ENCODE data around the gene VSX1.
A peak's percentile ranks its signal among the peaks of the same experiment; 100 is the strongest.

The VSX1 gene

GRCh38 chr20:25065625-25066338, 16.2 kb downstream of the VSX1 start:
- DNase-seq = peak in 1 of 2 experiments; percentile 38

- no peak for DNase-seq
Measured at GRCh38 chr20:25065072-25065624, 16.8 kb downstream of the VSX1 start.

- DNase-seq = no peak
Measured at GRCh38 chr20:25064561-25065071, 17.3 kb downstream of the VSX1 start.

GRCh38 chr20:25063981-25064380, 18.0 kb downstream of the VSX1 start:
- no peak for DNase-seq

GRCh38 chr20:25063546-25063945, 18.4 kb downstream of the VSX1 start:
- DNase-seq = no peak

- no peak for DNase-seq
Measured at GRCh38 chr20:25062841-25063240, 19.1 kb downstream of the VSX1 start.

GRCh38 chr20:25061821-25062530, 20.0 kb downstream of the VSX1 start:
- DNase-seq = no peak

GRCh38 chr20:25061103-25061799, 20.7 kb downstream of the VSX1 start:
- no peak for DNase-seq

GRCh38 chr20:25059866-25060465, 22.0 kb downstream of the VSX1 start:
- no peak for DNase-seq

GRCh38 chr20:25058847-25059810, 22.8 kb downstream of the VSX1 start:
- DNase-seq = peak in 1 of 2 experiments; percentile 18

- no peak for DNase-seq
Measured at GRCh38 chr20:25058051-25058846, 23.7 kb downstream of the VSX1 start, which contains the start of gene ACSS1. ACSS1 (minus strand) TSS chr20:25058139; CDS start chr20:25058102, 37 bp downstream.

GRCh38 chr20:25057234-25058050, 24.5 kb downstream of the VSX1 start:
- DNase-seq = no peak

GRCh38 chr20:25056690-25057233, 25.2 kb downstream of the VSX1 start:
- DNase-seq = no peak

GRCh38 chr20:25055711-25056495, 26.0 kb downstream of the VSX1 start:
- no peak for DNase-seq

GRCh38 chr20:25054995-25055629, 26.8 kb downstream of the VSX1 start:
- DNase-seq = no peak

GRCh38 chr20:25054096-25054820, 27.7 kb downstream of the VSX1 start:
- DNase-seq = no peak
